GM19193 (cell line): Measurements from ENCODE around the gene OPALIN.

ENCODE experiments used
- POLR2A ChIP-seq: IDR thresholded peaks from 4 replicates; pipeline ENCODE4 v1.6.1; 2011; ENCODE audit not compliant: insufficient read depth, insufficient read length; ENCODE audit errors: extremely low read depth

Gene OPALIN

DNA sequence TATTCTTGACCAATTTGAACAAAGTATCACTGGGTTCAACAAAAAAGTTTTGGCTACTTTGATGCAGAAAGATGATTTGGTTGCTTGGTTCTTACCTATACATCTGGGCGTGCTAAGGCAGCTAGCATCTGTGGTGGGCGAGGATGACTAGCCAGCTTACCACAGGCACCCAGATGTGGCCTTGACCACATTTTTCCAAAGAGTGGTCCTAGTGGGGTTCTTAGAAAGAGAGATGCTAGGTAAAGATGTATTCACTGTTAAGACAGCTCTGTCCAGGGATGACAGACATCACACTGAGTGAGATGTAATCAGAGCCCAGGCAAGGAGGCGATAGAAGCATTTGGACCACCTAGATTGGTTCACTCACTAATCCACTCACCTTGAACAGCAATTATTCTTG, 53.8 kb downstream of the OPALIN start:
- no peak for TF ChIP-seq POLR2A

DNA sequence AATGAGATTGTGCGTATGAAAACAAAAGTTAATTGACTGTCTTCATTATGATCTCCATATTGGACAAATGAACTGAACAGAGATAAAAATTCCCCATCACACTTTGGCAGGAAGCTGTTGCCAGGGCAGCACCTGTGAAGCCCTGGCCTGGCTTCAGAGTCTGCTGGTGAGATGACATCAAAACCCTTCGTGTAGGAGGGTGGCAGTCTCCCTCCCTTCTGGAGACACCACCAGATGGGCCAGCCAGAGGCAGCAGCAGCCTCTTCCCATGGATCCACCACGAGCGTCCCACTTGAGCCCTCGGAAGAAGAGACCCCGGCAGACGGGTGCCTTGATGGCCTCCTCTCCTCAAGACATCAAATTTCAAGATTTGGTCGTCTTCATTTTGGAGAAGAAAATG, 54.6 kb downstream of the OPALIN start, which contains the start of gene DNTT:
Gene DNTT, plus strand, starts transcription at position 205 of the 400 bp plus-strand sequence. Its CDS starts 64 bp downstream, at position 269.
- no peak for TF ChIP-seq POLR2A

DNA sequence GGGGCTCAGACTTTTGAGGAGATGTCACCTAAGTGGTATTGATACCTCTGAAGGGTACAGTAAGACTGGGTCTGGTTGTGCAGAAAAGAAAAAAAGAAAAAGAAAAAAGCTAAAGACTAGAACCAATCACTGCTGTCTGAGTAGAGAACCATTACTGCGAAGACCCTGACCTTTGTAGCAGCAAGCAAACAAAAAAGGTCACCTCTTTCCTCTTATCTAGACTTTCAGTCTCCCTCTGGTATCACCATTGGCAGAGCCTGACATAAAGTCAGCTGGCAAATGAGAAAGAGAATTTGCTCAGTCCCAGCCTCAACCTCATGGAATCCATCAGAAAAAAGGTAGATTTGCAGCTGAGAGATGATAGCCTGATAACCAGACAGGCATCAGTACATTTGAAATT, 57.2 kb downstream of the OPALIN start:
- no peak for TF ChIP-seq POLR2A

- no peak for TF ChIP-seq POLR2A
Measured at GRCh38 chr10:96299383-96299782, 59.4 kb downstream of the OPALIN start.

DNA sequence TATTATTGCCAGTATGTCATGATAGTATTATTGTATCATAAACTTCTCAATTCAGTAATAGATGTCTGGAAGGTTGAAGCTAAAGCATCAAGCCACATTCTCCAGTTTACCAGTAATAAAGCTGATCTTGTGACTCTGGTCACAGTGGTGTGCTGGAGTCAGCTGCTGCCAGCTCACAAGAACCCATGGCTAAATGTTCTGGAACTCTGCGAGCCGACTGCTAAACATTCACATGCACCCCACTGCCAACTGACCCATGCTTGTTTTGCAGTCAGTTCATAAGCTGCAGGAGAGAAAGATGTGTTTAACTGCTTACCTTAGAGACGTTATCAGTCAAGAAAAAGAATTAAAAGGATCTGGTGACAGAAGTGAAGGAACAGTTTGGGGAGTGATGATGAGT, 60.4 kb downstream of the OPALIN start:
- TF ChIP-seq POLR2A: no peak

DNA sequence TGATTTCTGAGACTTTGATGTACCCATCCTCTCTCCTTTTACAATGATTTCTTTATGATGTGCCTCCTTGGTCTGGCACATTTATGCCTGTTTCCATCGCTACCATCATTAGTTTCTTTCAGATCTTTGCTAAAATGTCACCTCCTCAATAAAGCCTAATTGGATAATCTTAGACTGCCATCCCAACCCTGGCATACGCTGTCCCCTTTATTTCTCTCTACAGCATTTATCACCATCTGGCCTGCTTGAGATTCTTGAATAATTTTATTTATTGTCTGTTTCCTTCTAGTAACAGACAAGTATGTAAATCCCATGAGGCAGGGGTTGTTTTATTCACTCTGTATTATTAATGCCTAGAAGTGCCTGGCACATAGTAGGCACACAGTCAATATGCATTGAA, 61.3 kb downstream of the OPALIN start:
- no peak for TF ChIP-seq POLR2A

GRCh38 chr10:96295475-96295874, 63.3 kb downstream of the OPALIN start:
- no peak for TF ChIP-seq POLR2A
